KMS-11 (cell line): ENCODE data around the gene CHAF1B.
"Not testable (repeated sequence)": the region's sequence is repeated elsewhere in the genome, so short reads cannot be mapped to it uniquely, and the experiment has no call there.

Source experiments
- H2AFZ ChIP-seq: fragments of 200-600 bp; sonication (generic); 2 replicates; pipeline ENCODE4 v1.6.1; 2016; ENCODE audit warnings: antibody characterized with exemption, mixed run types, low read depth
- H3K27ac ChIP-seq: fragments of 200-600 bp; sonication (generic); 2 replicates; pipeline ENCODE4 v1.6.1; 2016; ENCODE audit warnings: mild to moderate bottlenecking, mixed run types
- H3K27me3 ChIP-seq: fragments of 200-600 bp; sonication (generic); 2 replicates; pipeline ENCODE4 v1.6.1; 2017; ENCODE audit warnings: mild to moderate bottlenecking, low read depth, mixed run types, moderate library complexity; ENCODE audit not compliant: insufficient read depth
- H3K36me3 ChIP-seq: fragments of 200-600 bp; sonication (generic); 2 replicates; pipeline ENCODE4 v1.6.1; 2017; ENCODE audit warnings: mild to moderate bottlenecking, mixed run types; ENCODE audit not compliant: insufficient read depth
- H3K4me1 ChIP-seq: fragments of 200-600 bp; sonication (generic); 2 replicates; pipeline ENCODE4 v1.6.1; 2016; ENCODE audit warnings: mild to moderate bottlenecking, low read depth, mixed run types; ENCODE audit not compliant: poor library complexity, severe bottlenecking
- H3K4me2 ChIP-seq: fragments of 200-600 bp; sonication (generic); 2 replicates; pipeline ENCODE4 v1.7.0; 2016; ENCODE audit warnings: mild to moderate bottlenecking, mixed run types
- H3K4me3 ChIP-seq: fragments of 200-600 bp; sonication (generic); IDR thresholded peaks from 2 replicates; pipeline ENCODE4 v1.6.1; 2017; ENCODE audit warnings: low read depth, low read length, mixed read lengths; ENCODE audit not compliant: insufficient read depth
- H3K79me2 ChIP-seq: fragments of 200-600 bp; sonication (generic); 2 replicates; pipeline ENCODE4 v1.6.1; 2016; ENCODE audit warnings: low read depth, mixed run types; ENCODE audit not compliant: insufficient read depth
- H3K9ac ChIP-seq: fragments of 200-600 bp; sonication (generic); 2 replicates; pipeline ENCODE4 v1.6.1; 2016; ENCODE audit warnings: mild to moderate bottlenecking, mixed run types
- H4K20me1 ChIP-seq: fragments of 200-600 bp; sonication (generic); 2 replicates; pipeline ENCODE4 v1.6.1; 2016; ENCODE audit warnings: mild to moderate bottlenecking, mixed run types; ENCODE audit not compliant: insufficient read depth
- TF ChIP-seq, protein P1 (sequence below): fragments of 200-600 bp; sonication (generic); conservative IDR thresholded peaks from 2 replicates; pipeline ENCODE4 v1.6.1; 2017; ENCODE audit warnings: low read depth, mild to moderate bottlenecking, antibody characterized with exemption, low read length, moderate library complexity, mixed read lengths

The CHAF1B gene

DNA sequence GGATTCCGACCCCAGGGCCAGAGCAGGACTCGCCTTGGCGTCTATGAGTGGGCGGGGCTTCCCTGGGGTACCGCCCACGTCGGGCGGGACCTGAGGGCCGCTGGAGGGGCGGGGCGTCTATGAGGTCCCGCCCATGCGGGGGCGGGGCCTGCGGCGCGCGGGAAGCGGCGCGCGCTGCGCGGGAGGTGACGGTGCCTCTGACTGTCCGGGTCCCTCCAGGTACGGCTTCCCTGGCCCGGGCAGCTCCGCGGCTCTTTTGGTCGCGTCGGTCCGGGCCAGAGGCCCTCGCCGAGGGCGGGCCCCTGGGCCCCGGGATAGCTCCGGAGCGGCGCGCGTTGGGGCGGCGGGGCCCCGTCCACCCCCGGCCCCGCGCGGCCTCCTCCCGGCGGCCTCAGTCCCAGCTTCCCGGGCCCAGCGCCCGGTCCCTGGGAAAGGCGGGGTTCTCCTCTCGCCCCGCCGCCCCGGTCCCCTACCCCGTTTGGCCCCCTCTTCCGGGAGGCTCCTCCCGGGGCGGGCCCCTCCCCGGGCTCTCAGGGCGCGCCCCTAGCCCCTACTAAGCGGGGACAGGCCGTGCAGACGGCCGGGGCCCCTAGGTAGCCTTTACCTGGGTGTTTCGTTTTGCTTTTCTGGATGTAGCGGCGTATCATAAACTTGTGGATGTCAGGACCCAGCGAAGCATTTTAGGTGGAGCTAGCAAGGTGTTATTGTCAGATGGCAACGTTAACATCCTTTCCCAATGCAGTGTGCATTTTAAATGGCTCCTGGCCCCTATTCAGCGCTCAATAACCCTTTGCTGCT lies at the start of gene CHAF1B:
TSS of gene CHAF1B (plus strand) at position 160 of the 798 bp plus-strand sequence. CDS start 745 bp downstream, outside the sequence.
- no peak within 1 kb of the TSS for H3K4me3 ChIP-seq
- H3K4me2 ChIP-seq = peak within 1 kb of the TSS; percentile 47; the same call in 1 of the 2 replicates
- 0 out of 2 replicates have a peak within 1 kb of the TSS, but pooled peaks have one; percentile 8 for H3K27ac ChIP-seq
- no peaks in the 10 kb centered on the region for H3K27me3 ChIP-seq
- H3K4me1 ChIP-seq = peaks cover 9% of the 10 kb centered on the region
- H3K36me3 ChIP-seq = no peaks in the 10 kb centered on the region
- H4K20me1 ChIP-seq = no peaks in the 10 kb centered on the region
- TF ChIP-seq, protein P1, sequence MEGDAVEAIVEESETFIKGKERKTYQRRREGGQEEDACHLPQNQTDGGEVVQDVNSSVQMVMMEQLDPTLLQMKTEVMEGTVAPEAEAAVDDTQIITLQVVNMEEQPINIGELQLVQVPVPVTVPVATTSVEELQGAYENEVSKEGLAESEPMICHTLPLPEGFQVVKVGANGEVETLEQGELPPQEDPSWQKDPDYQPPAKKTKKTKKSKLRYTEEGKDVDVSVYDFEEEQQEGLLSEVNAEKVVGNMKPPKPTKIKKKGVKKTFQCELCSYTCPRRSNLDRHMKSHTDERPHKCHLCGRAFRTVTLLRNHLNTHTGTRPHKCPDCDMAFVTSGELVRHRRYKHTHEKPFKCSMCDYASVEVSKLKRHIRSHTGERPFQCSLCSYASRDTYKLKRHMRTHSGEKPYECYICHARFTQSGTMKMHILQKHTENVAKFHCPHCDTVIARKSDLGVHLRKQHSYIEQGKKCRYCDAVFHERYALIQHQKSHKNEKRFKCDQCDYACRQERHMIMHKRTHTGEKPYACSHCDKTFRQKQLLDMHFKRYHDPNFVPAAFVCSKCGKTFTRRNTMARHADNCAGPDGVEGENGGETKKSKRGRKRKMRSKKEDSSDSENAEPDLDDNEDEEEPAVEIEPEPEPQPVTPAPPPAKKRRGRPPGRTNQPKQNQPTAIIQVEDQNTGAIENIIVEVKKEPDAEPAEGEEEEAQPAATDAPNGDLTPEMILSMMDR = no peak
- H3K9ac ChIP-seq = peak within 1 kb of the TSS; percentile 70
- H3K79me2 ChIP-seq = no peaks in the 10 kb centered on the region
- H2AFZ ChIP-seq = peak within 1 kb of the TSS; percentile 62

DNA sequence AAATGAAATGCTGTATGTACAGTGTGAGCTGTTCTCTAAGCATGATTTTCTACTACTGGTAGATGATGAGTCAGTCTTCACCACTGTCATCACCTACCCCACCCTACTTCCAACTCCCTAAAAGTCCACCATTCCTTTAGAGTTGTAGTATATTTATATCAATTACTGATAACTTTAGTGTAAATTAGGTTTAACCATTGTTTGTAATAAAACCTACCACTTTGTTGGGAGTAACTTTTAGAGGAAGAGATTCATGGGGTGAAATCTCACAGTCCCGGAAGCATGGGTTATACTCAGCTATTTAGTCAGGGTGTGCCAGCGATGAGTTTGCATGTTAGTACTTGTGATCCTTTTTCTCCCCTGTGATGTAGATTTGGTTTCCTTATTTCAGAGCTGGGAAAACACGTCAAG lies 48.1 kb upstream of the CHAF1B start:
- no peaks in the 10 kb centered on the region for H4K20me1 ChIP-seq
- H3K27ac ChIP-seq = no peak overlapping the region
- H3K79me2 ChIP-seq = peaks cover 8% of the 10 kb centered on the region; the same call in 1 of the 2 replicates
- TF ChIP-seq, protein P1 = no peak
- H3K36me3 ChIP-seq = no peaks in the 10 kb centered on the region
- H3K9ac ChIP-seq = no peak overlapping the region
- H3K4me3 ChIP-seq = no peak overlapping the region
- H3K4me1 ChIP-seq = no peaks in the 10 kb centered on the region
- H3K4me2 ChIP-seq = no peak overlapping the region
- H2AFZ ChIP-seq = no peak overlapping the region
- H3K27me3 ChIP-seq = no peaks in the 10 kb centered on the region

DNA sequence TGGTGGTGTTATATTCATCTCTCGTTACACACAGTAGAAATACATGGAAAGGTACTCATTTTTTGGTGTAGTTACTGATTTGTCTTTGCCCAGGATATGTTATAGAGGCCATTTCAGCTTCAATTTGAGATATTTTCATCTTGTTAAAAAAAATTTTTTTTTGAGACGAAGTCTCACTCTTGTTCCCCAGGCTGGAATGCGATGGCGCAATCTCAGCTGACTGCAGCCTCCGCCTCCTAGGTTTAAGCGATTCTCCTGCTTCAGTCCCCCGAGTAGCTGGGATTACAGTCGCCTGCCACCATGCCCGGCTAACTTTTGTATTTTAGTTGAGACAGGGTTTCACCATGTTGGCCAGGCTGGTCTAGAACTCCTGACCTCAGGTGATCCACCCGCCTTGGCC lies 46.2 kb upstream of the CHAF1B start:
- Histone ChIP-seq H3K27ac (no peak overlapping the region), H3K4me3 (no peak overlapping the region), H2AFZ (no peak overlapping the region), H4K20me1 (no peaks in the 10 kb centered on the region), H3K27me3 (no peaks in the 10 kb centered on the region), H3K4me2 (no peak overlapping the region), H3K79me2 (no peaks in the 10 kb centered on the region), H3K36me3 (no peaks in the 10 kb centered on the region), H3K9ac (no peak overlapping the region), H3K4me1 (no peaks in the 10 kb centered on the region)
- TF ChIP-seq, protein P1 = no peak

DNA sequence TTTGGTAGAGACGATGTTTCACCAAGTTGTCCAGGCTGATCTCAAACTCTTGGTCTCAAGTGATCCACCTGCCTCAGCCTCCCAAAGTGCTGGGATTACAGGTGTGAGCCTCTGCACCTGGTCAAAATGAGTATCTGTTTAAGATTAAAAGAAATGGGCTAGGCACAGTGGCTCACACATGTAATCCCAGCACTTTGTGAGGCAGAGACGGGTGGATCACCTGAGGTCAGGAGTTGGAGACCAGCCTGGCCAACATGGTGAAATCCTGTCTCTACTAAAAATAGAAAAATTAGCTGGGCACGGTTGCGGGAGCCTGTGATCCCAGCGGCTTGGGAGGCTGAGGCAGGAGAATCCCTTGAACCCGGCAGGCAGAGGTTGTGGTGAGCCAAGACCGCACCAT lies 42.6 kb upstream of the CHAF1B start:
- H4K20me1 ChIP-seq, H2AFZ ChIP-seq, H3K4me2 ChIP-seq, H3K27ac ChIP-seq, H3K9ac ChIP-seq, H3K27me3 ChIP-seq, H3K4me1 ChIP-seq, H3K79me2 ChIP-seq, H3K36me3 ChIP-seq, H3K4me3 ChIP-seq: not testable (repeated sequence)

DNA sequence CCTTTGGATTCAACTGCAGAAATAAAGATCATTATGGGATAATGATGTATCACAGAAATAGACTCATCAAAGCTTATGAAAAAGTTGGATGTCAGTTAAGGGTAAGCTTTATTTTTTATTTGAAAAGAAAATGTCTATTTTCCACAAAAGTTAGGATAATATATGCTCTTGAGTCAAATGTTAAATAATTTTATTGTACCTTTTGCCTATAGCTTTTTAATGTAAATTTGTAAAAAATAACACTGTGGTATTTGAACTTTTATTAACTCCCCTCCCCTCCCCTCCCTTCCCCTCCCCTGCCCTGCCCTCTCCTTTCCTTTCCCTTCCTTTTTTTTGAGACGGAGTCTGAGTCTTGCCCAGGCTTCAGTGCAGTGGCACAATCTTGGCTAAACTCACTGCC lies 40.3 kb upstream of the CHAF1B start:
- H4K20me1 ChIP-seq = no peaks in the 10 kb centered on the region
- no peak overlapping the region for H3K9ac ChIP-seq

More for the DNA sequence above, 40.3 kb upstream of the CHAF1B start:
- Histone ChIP-seq H3K79me2 (no peaks in the 10 kb centered on the region), H3K4me2 (no peak overlapping the region), H2AFZ (no peak overlapping the region), H3K4me3 (no peak overlapping the region), H3K27ac (no peak overlapping the region), H3K4me1 (no peaks in the 10 kb centered on the region), H3K36me3 (no peaks in the 10 kb centered on the region), H3K27me3 (no peaks in the 10 kb centered on the region)
- TF ChIP-seq, protein P1 = no peak
